NCI-H146 (cell line): ENCODE measurements around the gene ALDH4A1.
"Not testable (repeated sequence)": the region's sequence is repeated elsewhere in the genome, so short reads cannot be mapped to it uniquely, and the experiment has no call there.

Source experiments
- DNase-seq: peaks from one replicate; lab custom pipeline; 2025; lab: John Stamatoyannopoulos, UW

The ALDH4A1 gene

DNA sequence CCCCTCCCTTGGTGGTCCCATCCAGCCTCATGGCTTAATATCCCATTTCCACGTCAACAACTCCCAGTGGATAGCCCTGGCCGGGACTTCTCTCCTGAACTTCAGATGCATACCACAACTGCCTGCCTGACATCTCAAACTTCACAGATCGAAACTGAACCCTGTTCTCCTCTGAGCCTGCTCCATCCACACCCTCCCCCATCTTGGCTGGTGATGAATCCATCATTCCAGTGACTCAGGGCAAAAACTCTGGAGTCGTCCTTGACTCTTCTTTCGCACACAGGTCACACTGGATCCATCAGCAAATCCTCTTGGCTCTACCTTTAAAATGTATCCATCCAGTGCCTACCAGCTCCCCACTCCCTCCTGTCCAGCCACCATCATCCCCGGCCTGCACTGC, 46.8 kb downstream of the ALDH4A1 start:
- DNase-seq = no peak

DNA sequence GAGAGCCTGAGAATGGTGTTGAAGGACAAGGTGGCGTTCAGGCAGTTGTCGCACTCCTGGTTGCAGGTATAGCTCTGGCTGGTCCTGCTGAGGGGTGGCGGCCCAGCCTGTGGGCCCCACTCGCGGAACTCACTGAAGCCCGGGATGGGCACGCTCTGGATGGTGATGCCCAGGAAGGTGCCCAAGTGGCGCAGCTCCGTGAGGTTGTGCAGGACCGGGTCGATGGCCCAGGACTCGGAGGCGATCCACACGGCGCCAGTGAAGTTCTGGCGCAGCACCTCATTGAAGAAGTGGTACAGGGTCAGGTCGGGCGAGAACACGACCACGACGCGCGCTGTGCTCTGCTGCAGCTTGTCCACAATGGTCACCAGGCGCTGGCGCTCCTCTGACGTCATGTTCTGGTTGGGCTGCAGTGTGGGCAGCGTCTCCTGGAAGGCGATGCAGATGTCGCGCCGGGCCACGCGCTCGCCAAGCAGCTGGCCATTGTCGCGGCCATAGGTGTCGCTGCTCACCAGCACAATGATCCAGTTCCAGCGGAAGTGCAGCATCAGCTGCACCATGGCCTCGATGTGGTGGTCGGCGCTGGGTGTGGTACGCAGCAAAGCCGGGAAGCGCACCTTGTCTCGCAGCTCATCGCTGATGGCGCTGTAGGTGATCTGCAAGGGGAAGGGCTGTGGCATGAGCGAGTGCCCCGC, 47.9 kb downstream of the ALDH4A1 start:
- DNase-seq = no peak

DNA sequence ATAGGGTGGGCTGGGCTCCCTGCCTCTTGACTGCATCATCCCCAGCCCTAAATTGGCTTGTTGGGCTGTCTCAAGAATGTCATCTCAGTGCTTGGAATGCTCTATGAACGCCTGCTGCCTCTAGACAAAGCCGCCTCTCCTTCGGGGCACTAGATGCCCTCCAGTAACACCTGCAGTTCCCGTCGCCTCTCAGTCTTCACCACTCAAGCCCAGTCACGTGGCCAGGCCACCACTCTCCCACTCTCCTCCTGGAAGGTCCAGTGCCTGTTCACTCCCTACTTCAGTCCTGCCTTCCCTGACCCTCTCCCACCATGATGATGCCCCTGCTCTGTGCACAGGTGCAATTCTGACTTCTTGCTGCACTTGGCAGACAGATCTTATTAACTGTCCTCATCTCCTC, 49.9 kb downstream of the ALDH4A1 start:
- DNase-seq = no peak

DNA sequence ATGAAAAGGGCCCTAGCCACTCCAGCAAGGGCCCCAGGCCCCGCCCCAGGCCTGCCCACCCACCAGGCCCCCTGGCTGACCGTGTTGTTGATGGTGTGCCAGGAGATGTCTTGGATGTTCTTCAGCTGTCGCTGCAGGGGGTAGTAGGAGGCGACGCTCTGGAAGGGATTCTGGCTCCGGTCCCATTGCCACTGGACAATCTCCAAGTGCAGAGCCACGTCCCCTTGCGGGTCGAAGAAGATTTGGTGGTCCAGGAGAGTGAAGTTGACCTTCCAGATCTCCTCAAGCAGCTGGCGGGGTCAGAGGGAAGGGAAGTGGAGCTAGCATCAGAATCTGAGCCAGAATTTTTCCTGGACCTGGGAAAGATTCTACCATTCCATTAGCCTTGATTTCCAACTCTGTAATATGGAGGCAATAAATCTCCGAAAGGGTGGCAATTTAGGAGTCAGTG, 53.1 kb downstream of the ALDH4A1 start:
- no peak for DNase-seq

DNA sequence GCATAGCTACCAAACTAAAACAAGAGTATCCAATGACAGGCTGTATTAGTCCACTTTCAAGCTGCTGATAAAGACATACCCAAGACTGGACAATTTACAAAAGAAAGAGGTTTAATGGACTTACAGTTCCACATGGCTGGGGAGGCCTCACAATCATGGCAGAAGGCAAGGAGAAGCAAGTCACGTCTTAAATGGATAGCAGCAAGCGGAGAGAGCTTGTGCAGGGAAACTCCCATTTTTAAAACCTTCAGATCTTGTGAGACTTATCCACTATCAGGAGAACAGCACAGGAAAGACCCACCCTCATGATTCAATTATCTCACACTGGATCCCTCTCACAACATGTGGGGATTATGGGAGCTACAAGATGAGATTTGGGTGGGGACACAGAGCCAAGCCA, 54.6 kb downstream of the ALDH4A1 start:
- DNase-seq = not testable (repeated sequence)

DNA sequence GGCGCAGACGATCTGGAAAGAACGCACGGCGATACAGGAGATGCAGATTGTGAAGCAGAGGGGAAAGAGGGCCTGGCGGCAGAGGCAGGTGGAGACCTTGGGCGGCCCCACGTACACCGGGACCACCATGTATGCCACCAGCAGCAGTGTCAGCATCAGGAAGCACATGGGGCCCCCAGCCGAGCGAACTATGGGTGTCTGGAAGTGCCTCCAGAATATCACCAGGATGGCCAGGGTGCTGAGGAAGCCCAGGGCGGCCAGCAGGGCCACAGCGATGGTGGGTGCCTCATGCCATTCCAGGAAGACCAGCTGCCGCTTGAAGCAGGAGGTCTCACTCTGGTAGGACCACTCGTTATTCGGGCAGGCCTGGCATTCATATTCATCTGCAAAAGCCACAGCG, 62.2 kb downstream of the ALDH4A1 start:
- no peak for DNase-seq

DNA sequence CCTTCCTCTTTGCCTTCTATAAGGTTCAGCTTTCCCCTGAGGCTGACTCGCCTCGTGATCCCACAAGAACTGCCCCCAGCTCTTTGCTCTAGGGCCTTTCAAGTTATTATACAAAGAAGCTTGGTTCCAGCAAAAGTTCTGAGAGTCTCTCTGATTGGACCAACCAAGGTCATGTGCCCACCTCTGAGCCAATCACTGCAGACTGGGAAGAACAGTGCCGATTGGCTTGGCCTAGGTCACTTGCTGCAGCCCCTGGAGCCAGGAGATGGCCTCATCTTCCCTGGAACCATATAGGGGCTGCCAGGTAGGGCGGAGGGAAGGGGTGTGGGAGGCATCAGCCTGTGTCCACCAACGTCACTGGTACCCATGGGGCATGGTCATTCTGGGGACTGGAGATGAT, 65.7 kb downstream of the ALDH4A1 start:
- no peak for DNase-seq

DNA sequence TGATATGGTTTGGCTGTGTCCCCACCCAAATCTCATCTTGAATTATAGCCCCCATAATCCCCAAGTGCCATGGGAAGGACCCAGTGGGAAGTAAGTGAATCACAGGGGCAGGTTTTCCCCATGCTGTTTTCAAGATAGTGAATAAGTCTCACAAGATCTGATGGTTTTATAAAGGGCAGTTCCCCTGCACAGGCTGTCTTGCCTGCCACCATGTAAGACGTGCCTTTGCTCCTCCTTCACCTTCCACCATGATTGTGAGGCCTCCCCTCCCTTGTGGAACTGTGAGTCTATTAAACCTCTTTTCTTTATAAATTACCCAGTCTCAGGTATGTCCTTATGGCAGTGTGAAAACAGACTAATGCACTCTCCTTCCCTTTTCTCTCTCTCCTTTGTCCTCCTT, 70.0 kb downstream of the ALDH4A1 start:
- not testable (repeated sequence) for DNase-seq

DNA sequence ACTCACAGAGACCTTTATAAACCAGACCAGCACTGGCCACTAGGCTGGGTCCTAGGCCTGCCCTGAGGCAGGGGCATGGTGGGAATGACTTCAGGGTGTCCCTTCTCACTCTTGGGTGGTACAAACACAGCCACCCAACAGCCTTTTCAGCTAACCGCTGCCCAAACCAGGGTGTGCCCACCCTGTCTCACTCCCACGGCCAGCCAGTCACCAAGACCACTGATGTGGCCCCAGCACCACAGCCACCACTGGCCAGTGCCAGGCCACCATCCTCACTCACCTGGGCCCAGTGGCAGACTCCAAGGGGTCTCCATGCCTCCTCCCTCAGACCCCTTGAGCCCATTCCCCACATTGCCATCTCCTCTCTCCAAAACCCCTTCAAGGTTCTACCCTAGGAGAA, 70.7 kb downstream of the ALDH4A1 start:
- DNase-seq = no peak

DNA sequence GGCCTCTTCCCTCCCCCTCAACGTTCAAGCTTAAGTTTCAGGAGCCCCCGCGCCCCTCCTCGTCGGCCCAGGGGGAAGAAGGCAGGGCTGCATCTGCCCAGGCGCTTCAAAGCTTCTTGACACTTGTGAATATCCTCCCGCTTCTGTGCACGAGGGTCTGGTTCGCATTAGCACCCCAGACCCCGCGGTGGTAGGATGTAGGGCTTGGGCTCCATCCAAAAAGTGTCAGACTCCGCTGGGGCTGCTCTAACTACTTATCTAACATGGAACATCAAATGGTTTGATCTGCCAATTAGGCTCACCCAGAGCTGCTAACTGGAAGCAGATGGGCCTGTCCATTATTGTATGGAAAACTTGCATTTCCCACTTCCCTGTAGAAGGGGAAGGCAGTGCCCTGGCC, 71.8 kb downstream of the ALDH4A1 start:
- no peak for DNase-seq

DNA sequence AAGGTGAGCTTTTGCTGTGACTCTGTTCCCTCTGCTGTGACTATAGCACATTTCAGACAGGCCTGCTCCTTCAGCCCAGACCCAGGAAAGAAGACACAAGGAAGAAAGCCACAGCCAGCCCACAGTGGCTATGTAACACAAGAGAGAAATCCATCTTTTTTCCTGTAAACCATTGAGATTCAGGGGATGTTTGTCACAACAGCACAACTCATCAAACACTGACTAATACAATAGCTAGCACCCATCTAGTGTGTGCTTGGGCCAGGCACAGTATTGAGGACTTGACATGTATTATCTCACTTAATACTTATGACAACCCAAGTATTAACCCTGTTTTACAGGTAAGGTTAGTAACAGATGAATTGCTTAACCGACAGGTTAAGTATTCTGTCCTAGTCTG, 72.7 kb downstream of the ALDH4A1 start:
- DNase-seq = no peak

DNA sequence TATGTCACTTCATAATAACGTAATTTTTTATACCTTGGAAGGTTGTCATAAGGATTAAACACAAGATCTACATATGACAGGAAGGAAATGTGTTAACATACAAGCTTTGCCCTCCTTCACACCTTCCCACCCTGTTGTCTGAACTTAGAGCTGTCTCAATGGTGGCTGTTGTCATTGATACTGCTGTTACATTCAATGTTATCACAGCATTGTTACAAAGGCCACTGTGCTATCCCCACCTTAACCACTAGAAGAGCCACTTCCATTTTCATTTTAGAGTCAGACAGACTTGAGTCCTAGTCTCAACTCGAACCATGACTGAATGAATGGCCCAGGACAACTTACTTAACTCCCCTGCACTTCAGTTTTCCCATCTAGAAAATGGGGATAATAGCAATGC, 74.1 kb downstream of the ALDH4A1 start:
- no peak for DNase-seq

DNA sequence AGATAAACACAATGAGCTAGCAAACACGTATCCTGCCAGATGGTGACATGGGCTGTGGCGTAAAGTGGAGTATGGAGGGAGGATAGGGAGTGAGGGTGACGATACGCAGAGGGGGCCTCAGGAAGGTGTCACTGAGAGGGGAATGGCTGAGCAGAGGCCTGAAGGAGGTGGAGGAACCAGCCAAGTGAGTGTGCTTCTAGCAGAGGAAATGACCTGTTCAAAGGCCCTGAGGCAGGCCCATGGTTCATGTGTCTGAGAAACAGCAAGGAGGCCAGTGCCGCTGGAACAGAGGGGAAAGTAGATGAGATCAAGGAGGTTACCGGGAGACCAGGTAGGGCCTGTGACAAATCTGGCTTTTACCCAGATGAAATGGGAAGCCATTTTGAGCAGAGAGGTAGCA, 78.9 kb downstream of the ALDH4A1 start:
- no peak for DNase-seq
